Measurements from ENCODE around the gene NDFIP1.

NDFIP1 gene

DNA sequence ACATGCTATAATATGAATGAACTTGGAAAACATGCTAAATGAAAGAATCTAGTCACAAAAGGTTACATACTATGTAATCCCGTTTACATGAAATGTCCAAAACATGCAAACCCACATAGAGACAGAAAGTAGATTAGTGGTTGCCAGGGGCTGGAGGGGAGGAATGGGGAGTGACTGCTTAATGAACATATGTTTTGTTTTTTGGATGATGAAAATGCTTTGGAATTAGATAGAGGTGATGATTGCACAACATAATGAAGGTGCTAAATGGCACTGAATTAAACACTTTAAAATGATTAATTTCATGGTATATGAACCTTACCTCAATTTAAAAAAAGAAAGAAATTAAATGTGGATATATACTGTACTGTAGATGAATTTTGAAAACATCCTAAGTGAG lies 17.6 kb upstream of the NDFIP1 start:
- Histone ChIP-seq H3K4me3 (ENCODE audit: low read length in 2 of 2) (no peak overlapping the region), H3K4me1 (ENCODE audit: control insufficient read depth in 2 of 2, insufficient read depth in 2 of 2, low read length in 2 of 2) (no peaks in the 10 kb centered on the region), H3K27ac (ENCODE audit: low read depth in 2 of 2, low read length in 2 of 2) (no peak overlapping the region), H3K36me3 (ENCODE audit: control insufficient read depth in 2 of 2, insufficient read depth in 2 of 2, low read length in 2 of 2) (no peaks in the 10 kb centered on the region), H3K27me3 (ENCODE audit: control insufficient read depth in 2 of 2, insufficient read depth in 2 of 2, low read length in 2 of 2) (no peaks in the 10 kb centered on the region), H3K9ac (ENCODE audit: low read depth in 1 of 2, low read length in 2 of 2) (no peak overlapping the region), H3K9me3 (ENCODE audit: control insufficient read depth in 2 of 2, low read length in 2 of 2) (no peaks in the 10 kb centered on the region)

DNA sequence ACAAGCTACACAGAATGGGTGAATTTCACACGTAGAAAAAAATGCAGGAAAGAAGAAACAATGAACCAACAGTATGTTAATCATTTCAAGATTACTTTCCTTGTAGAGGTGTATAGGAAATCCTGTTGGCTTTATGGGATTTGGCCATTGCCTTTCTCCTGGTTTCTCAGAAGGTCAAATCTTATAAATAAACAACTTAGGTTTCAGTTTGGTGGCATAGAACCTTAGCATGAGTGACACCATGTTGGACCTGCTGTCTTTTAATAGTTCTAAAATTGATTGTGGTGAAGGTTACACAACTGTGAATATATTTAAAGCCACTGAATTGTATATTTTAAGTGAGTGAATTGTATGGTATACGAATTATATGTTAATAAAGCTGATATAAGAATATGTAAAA lies 16.7 kb upstream of the NDFIP1 start:
- Histone ChIP-seq H3K9me3 (ENCODE audit: control insufficient read depth in 2 of 2, low read length in 2 of 2) (no peaks in the 10 kb centered on the region), H3K4me3 (ENCODE audit: low read length in 2 of 2) (no peak overlapping the region), H3K36me3 (ENCODE audit: control insufficient read depth in 2 of 2, insufficient read depth in 2 of 2, low read length in 2 of 2) (no peaks in the 10 kb centered on the region), H3K27ac (ENCODE audit: low read depth in 2 of 2, low read length in 2 of 2) (no peak overlapping the region), H3K4me1 (ENCODE audit: control insufficient read depth in 2 of 2, insufficient read depth in 2 of 2, low read length in 2 of 2) (no peaks in the 10 kb centered on the region), H3K9ac (ENCODE audit: low read depth in 1 of 2, low read length in 2 of 2) (no peak overlapping the region), H3K27me3 (ENCODE audit: control insufficient read depth in 2 of 2, insufficient read depth in 2 of 2, low read length in 2 of 2) (no peaks in the 10 kb centered on the region)

DNA sequence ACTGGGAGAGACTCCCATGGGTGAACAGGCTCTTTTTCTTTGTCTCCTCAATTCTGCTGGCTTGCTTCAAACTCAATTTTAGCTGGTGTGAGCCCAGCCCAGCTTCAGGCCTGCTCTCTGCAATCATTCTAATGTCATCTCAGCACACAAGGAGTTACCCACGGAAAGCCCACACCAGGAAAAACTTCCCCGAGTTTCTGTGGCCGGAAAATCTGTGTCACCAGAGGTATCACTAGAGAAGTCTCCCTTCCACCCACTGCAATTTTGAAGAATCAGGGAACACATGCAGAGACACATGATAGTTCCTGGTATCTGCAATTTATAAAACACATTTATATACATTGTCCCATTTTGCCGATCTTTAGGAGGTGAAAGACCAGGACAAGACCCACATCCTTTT lies 13.5 kb upstream of the NDFIP1 start:
- Histone ChIP-seq H3K27me3 (ENCODE audit: control insufficient read depth in 2 of 2, insufficient read depth in 2 of 2, low read length in 2 of 2) (no peaks in the 10 kb centered on the region), H3K27ac (ENCODE audit: low read depth in 2 of 2, low read length in 2 of 2) (no peak overlapping the region), H3K9me3 (ENCODE audit: control insufficient read depth in 2 of 2, low read length in 2 of 2) (no peaks in the 10 kb centered on the region), H3K36me3 (ENCODE audit: control insufficient read depth in 2 of 2, insufficient read depth in 2 of 2, low read length in 2 of 2) (no peaks in the 10 kb centered on the region), H3K4me1 (ENCODE audit: control insufficient read depth in 2 of 2, insufficient read depth in 2 of 2, low read length in 2 of 2) (no peaks in the 10 kb centered on the region), H3K9ac (ENCODE audit: low read depth in 1 of 2, low read length in 2 of 2) (no peak overlapping the region), H3K4me3 (ENCODE audit: low read length in 2 of 2) (no peak overlapping the region)

DNA sequence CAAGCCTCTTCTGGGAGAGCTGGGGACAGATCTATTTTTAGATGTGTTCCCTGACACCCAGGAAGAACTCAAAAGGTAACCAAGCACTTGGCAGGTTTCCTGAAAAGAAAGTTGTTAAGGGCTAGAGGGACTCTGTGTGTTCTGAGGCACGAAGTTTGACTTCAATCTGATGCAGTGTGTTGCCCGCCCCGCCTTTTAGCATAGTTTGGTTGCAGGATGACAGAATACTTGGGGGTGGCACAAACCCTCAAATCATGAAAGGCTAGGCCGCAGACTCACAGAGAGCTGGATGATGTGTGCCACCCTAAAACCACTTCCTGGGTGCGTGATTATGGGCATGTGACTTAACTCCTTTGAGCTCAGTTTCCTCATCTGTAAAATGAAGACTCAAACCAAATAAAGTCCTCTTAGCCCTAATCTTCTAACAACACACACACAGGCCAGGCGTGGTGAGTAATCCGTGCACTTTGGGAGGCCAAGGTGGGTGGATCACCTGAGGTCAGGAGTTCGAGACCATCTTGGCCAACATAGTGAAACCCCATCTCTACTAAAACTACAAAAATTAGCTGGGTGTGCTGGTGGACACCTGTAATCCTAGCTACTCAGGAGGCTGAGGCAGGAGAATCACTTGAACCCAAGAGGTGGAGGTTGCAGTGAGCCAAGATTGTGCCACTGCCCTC lies 12.8 kb upstream of the NDFIP1 start:
- Histone ChIP-seq H3K27me3 (ENCODE audit: control insufficient read depth in 2 of 2, insufficient read depth in 2 of 2, low read length in 2 of 2) (no peaks in the 10 kb centered on the region), H3K4me1 (ENCODE audit: control insufficient read depth in 2 of 2, insufficient read depth in 2 of 2, low read length in 2 of 2) (no peaks in the 10 kb centered on the region), H3K36me3 (ENCODE audit: control insufficient read depth in 2 of 2, insufficient read depth in 2 of 2, low read length in 2 of 2) (no peaks in the 10 kb centered on the region), H3K9ac (ENCODE audit: low read depth in 1 of 2, low read length in 2 of 2) (no peak overlapping the region), H3K4me3 (ENCODE audit: low read length in 2 of 2) (no peak overlapping the region), H3K27ac (ENCODE audit: low read depth in 2 of 2, low read length in 2 of 2) (no peak overlapping the region), H3K9me3 (ENCODE audit: control insufficient read depth in 2 of 2, low read length in 2 of 2) (no peaks in the 10 kb centered on the region)

DNA sequence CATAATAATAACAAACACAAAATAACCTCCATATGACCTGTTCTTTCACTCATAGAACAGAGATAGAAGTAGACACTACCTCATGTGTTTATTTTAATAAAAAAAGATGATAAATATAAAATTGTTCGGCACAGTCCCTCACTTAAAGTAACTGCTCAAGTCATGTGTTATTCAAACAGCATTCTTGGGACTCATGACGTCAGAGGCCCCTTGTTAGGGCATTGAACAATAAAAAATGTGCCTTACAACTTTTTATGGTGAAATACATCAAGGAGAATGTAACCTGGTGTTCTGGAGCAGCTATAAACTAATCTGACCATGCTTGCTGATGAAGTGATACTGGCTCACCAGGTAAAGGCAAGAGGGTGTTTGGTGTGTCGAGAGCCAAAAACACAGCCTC lies 12.2 kb upstream of the NDFIP1 start:
- H3K9me3 ChIP-seq (ENCODE audit: control insufficient read depth in 2 of 2, low read length in 2 of 2) = no peaks in the 10 kb centered on the region
- no peak overlapping the region for H3K9ac ChIP-seq (ENCODE audit: low read depth in 1 of 2, low read length in 2 of 2)
- no peaks in the 10 kb centered on the region for H3K36me3 ChIP-seq (ENCODE audit: control insufficient read depth in 2 of 2, insufficient read depth in 2 of 2, low read length in 2 of 2)
- no peaks in the 10 kb centered on the region for H3K4me1 ChIP-seq (ENCODE audit: control insufficient read depth in 2 of 2, insufficient read depth in 2 of 2, low read length in 2 of 2)
- H3K27ac ChIP-seq (ENCODE audit: low read depth in 2 of 2, low read length in 2 of 2) = no peak overlapping the region
- H3K27me3 ChIP-seq (ENCODE audit: control insufficient read depth in 2 of 2, insufficient read depth in 2 of 2, low read length in 2 of 2) = no peaks in the 10 kb centered on the region
- H3K4me3 ChIP-seq (ENCODE audit: low read length in 2 of 2) = no peak overlapping the region

DNA sequence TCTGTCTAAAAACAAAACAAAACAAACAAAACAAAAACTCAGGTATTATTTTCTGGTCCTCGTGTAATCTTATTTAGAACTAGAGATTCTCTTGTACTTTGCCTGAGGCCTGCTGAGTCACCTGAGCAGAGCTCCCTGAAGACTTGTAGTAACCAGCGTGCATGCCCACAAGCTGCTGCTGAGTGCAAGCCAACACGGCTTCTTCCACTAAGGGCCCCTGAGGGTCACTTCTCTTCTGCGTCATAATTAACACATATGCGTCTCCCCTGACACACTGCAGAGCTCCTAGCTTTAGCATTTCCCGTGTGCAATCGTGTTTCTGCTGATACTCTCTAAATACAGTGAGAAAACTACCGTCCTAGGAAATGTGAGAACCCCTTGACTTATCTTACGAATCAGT lies 10.9 kb upstream of the NDFIP1 start:
- no peaks in the 10 kb centered on the region for H3K27me3 ChIP-seq (ENCODE audit: control insufficient read depth in 2 of 2, insufficient read depth in 2 of 2, low read length in 2 of 2)
- no peaks in the 10 kb centered on the region for H3K36me3 ChIP-seq (ENCODE audit: control insufficient read depth in 2 of 2, insufficient read depth in 2 of 2, low read length in 2 of 2)
- no peaks in the 10 kb centered on the region for H3K9me3 ChIP-seq (ENCODE audit: control insufficient read depth in 2 of 2, low read length in 2 of 2)
- H3K9ac ChIP-seq (ENCODE audit: low read depth in 1 of 2, low read length in 2 of 2) = no peak overlapping the region
- H3K4me1 ChIP-seq (ENCODE audit: control insufficient read depth in 2 of 2, insufficient read depth in 2 of 2, low read length in 2 of 2) = no peaks in the 10 kb centered on the region
- H3K4me3 ChIP-seq (ENCODE audit: low read length in 2 of 2) = no peak overlapping the region
- H3K27ac ChIP-seq (ENCODE audit: low read depth in 2 of 2, low read length in 2 of 2) = no peak overlapping the region

DNA sequence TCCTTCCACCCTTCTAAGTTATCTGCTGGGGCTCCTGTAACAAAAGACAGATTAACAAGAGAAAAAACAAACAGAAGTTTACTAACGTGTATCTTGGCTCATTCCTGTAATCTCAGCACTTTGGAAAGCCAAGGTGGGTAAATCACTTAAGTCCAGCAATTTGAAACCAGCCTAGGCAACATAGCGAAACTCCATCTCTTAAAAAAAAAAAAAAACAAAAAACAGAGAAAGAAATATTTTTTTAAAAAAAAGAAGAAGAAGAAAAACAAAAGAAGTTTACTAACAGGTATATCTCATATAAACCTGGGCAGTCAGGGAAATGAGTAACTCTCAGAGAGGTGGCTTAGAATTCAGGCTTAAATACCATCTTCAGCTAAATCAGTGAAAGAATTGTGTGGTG lies 10.3 kb upstream of the NDFIP1 start:
- H3K27me3 ChIP-seq (ENCODE audit: control insufficient read depth in 2 of 2, insufficient read depth in 2 of 2, low read length in 2 of 2) = no peaks in the 10 kb centered on the region
- no peaks in the 10 kb centered on the region for H3K4me1 ChIP-seq (ENCODE audit: control insufficient read depth in 2 of 2, insufficient read depth in 2 of 2, low read length in 2 of 2)
- H3K4me3 ChIP-seq (ENCODE audit: low read length in 2 of 2) = no peak overlapping the region

DNA sequence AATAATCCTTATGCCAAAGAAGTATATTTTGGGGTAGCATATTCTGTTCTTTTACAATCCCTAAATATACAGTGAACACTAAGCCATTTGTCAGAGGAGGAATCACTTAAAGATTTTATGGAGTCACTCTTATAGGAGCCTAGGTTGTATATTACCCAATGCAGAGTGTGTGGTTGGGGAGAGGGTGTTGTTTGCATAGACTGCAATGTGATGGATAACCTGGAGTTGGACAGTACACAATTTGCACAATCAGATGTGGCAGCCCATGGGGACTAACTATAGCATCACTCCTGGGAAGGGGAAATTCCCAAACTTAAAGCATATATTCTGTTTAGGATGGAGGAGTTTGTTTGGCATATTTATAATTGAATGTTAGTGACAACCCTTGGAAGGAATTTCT lies 9.6 kb upstream of the NDFIP1 start:
- Histone ChIP-seq H3K4me1 (ENCODE audit: control insufficient read depth in 2 of 2, insufficient read depth in 2 of 2, low read length in 2 of 2) (no peaks in the 10 kb centered on the region), H3K36me3 (ENCODE audit: control insufficient read depth in 2 of 2, insufficient read depth in 2 of 2, low read length in 2 of 2) (no peaks in the 10 kb centered on the region), H3K4me3 (ENCODE audit: low read length in 2 of 2) (no peak overlapping the region), H3K9me3 (ENCODE audit: control insufficient read depth in 2 of 2, low read length in 2 of 2) (no peaks in the 10 kb centered on the region), H3K27me3 (ENCODE audit: control insufficient read depth in 2 of 2, insufficient read depth in 2 of 2, low read length in 2 of 2) (no peaks in the 10 kb centered on the region), H3K27ac (ENCODE audit: low read depth in 2 of 2, low read length in 2 of 2) (no peak overlapping the region), H3K9ac (ENCODE audit: low read depth in 1 of 2, low read length in 2 of 2) (no peak overlapping the region)

More for the DNA sequence above, 10.3 kb upstream of the NDFIP1 start:
- H3K9ac ChIP-seq (ENCODE audit: low read depth in 1 of 2, low read length in 2 of 2) = no peak overlapping the region
- H3K36me3 ChIP-seq (ENCODE audit: control insufficient read depth in 2 of 2, insufficient read depth in 2 of 2, low read length in 2 of 2) = no peaks in the 10 kb centered on the region
- H3K27ac ChIP-seq (ENCODE audit: low read depth in 2 of 2, low read length in 2 of 2) = no peak overlapping the region
- H3K9me3 ChIP-seq (ENCODE audit: control insufficient read depth in 2 of 2, low read length in 2 of 2) = no peaks in the 10 kb centered on the region

DNA sequence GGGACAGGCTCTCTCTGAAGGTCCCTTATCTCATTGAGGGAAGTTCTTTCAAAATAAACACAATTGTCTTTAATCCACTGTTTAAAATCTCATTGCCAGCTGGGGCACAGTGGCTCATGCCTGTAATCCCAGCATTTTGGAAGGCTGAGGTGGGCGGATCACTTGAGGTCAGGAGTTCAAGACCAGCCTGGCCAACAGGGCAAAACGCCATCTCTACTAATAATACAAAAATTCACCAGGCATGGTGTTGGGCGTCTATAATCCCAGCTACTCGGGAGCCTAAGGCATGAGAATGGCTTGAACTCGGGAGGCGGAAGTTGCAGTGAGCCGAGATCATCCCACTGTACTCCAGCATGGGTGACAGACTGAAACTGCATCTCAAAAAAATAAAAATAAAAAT lies 8.3 kb upstream of the NDFIP1 start:
- H3K4me3 ChIP-seq (ENCODE audit: low read length in 2 of 2) = no peak overlapping the region
- H3K27me3 ChIP-seq (ENCODE audit: control insufficient read depth in 2 of 2, insufficient read depth in 2 of 2, low read length in 2 of 2) = no peaks in the 10 kb centered on the region
- H3K9me3 ChIP-seq (ENCODE audit: control insufficient read depth in 2 of 2, low read length in 2 of 2) = no peaks in the 10 kb centered on the region
- H3K4me1 ChIP-seq (ENCODE audit: control insufficient read depth in 2 of 2, insufficient read depth in 2 of 2, low read length in 2 of 2) = no peaks in the 10 kb centered on the region
- no peak overlapping the region for H3K27ac ChIP-seq (ENCODE audit: low read depth in 2 of 2, low read length in 2 of 2)
- no peaks in the 10 kb centered on the region for H3K36me3 ChIP-seq (ENCODE audit: control insufficient read depth in 2 of 2, insufficient read depth in 2 of 2, low read length in 2 of 2)
- H3K9ac ChIP-seq (ENCODE audit: low read depth in 1 of 2, low read length in 2 of 2) = no peak overlapping the region

DNA sequence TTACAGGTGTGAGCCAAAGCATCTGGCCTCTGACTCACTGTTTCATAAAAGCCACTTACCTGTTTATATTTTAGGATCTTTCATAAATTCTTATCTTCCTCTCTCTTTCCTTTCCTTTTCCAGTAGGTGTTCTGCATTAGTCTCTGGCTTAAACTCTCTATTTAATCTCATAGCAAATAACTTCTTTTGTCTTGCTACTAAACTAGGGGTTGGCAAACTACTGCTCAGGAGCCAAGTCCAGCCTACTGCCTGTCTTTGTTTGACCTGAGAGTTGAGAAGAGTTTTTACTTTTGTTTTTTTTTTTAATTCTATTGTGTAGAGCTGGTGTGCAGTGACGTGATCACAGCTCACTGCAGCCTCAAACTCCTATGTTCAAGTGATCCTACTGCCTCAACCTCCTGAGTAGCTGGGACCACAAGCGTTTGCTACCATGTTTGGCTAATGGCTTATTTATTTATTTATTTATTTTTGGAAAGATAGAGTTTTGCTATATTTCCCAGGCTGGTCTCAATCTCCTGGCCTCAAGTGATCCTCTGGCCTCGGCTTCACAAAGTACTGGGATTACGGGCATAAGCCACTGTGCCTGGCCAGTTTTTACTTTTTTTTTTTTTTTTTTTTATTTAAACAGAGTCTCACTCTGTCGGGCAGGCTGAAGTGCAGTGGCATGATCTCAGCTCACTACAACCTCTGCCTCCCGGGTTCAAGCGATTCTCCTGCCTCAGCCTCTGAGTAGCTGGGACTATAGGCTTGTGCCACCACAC lies 5.4 kb upstream of the NDFIP1 start:
- Histone ChIP-seq H3K36me3 (ENCODE audit: control insufficient read depth in 2 of 2, insufficient read depth in 2 of 2, low read length in 2 of 2) (no peaks in the 10 kb centered on the region), H3K9me3 (ENCODE audit: control insufficient read depth in 2 of 2, low read length in 2 of 2) (no peaks in the 10 kb centered on the region), H3K4me3 (ENCODE audit: low read length in 2 of 2) (no peak overlapping the region), H3K27ac (ENCODE audit: low read depth in 2 of 2, low read length in 2 of 2) (no peak overlapping the region), H3K27me3 (ENCODE audit: control insufficient read depth in 2 of 2, insufficient read depth in 2 of 2, low read length in 2 of 2) (no peaks in the 10 kb centered on the region), H3K4me1 (ENCODE audit: control insufficient read depth in 2 of 2, insufficient read depth in 2 of 2, low read length in 2 of 2) (peaks cover under 1 to 2% of the 10 kb centered on the region in 2 donors), H3K9ac (ENCODE audit: low read depth in 1 of 2, low read length in 2 of 2) (no peak overlapping the region)
